Activated CD8-positive, alpha-beta T cell treated with anti-CD3 and anti-CD28 coated beads for 36 hours (primary cell): Measurements from ENCODE around the gene HTR3B. TPM values are rescaled to one million over a fixed set of nuclear protein-coding genes. Genes with fewer than 3 reads are reported as not detected.

Experiments
- ATAC-seq: fragments of 200-7000 bp; cut with Tn5 transposase; one replicate; pipeline ENCODE4 v1.10.0; 2021; ENCODE audit warnings: mild to moderate bottlenecking, moderate library complexity
- CTCF ChIA-PET: fragments of 350-600 bp; sonication (Branson Sonifier 250); formaldehyde crosslinking; loops from one replicate; lab custom pipeline; 2021; ENCODE audit warnings: antibody characterized with exemption; lab: Charles Lee
- POLR2A ChIA-PET: fragments of 350-600 bp; sonication (Branson Sonifier 250); formaldehyde crosslinking; loops from one replicate; lab custom pipeline; 2021; ENCODE audit warnings: antibody characterized with exemption; lab: Charles Lee
- DNase-seq: peaks from one replicate; pipeline ENCODE4 v3.0.0-alpha.2; 2020
- H3K27ac Mint-ChIP-seq: one replicate; pipeline ENCODE4 v1.8.0; 2021; ENCODE audit warnings: mild to moderate bottlenecking, mixed read lengths
- H3K27me3 Mint-ChIP-seq: one replicate; pipeline ENCODE4 v1.8.0; 2021; ENCODE audit warnings: mixed read lengths
- H3K36me3 Mint-ChIP-seq: one replicate; pipeline ENCODE4 v1.8.0; 2021; ENCODE audit warnings: low read depth, mixed read lengths
- H3K4me1 Mint-ChIP-seq: one replicate; pipeline ENCODE4 v1.8.0; 2021; ENCODE audit warnings: low read depth, mixed read lengths
- H3K4me3 Mint-ChIP-seq: one replicate; pipeline ENCODE4 v1.8.0; 2021; ENCODE audit warnings: mild to moderate bottlenecking, moderate library complexity, mixed read lengths
- H3K9me3 Mint-ChIP-seq: one replicate; pipeline ENCODE4 v1.8.0; 2021; ENCODE audit warnings: mixed read lengths
- intact Hi-C: fragments of 100-400 bp; cut with micrococcal nuclease; formaldehyde crosslinking; loops from one replicate; pipeline ENCODE4 v1.10.0; 2022
- total RNA-seq, 2 experiments: library from RNA; stranded (reverse); gene quantifications; one replicate each; pipeline ENCODE4 v1.2.3, GENCODE V29; 2021
- TF ChIP-seq, protein P1 (sequence below): fragments of 200-600 bp; IDR thresholded peaks from one replicate; pipeline ENCODE4 v1.8.0; 2022; ENCODE audit warnings: antibody characterized with exemption, mild to moderate bottlenecking

Gene HTR3B
- total RNA-seq, 2 experiments from 2014 or later, result not detected

DNA sequence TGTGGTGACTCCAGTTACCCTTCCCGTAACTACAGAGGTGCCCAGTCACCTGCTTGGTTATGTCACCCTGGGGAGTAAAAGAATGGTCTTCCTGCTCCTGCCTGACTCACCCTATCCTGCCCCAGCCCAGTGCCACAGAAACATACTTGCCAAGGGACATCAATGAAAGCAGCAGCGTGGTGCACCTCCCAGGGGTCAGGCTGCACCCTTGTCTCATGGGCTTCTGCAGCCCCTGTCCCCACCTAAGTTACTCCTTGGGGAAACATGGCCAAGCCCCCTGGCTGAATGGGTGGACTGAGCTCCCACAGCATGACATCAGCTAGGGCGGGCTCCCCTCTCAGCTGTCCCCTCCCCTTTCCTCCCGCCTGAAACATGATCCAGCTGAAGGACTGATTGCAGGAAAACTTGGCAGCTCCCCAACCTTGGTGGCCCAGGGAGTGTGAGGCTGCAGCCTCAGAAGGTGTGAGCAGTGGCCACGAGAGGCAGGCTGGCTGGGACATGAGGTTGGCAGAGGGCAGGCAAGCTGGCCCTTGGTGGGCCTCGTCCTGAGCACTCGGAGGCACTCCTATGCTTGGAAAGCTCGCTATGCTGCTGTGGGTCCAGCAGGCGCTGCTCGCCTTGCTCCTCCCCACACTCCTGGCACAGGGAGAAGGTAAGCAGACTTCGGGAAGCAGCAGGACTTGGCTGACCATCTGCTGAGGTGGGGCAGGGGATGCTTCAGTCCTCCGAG, 70.3 kb downstream of the HTR3B start, which contains the start of gene HTR3A:
Gene HTR3A, plus strand, starts transcription at position 368 of the 730 bp plus-strand sequence. Its CDS starts 218 bp downstream, at position 586.
- Mint-ChIP-seq H3K27me3 (peaks cover 6% of the 10 kb centered on the region), H3K9me3 (no peaks in the 10 kb centered on the region), H3K27ac (no peak within 1 kb of the TSS), H3K4me3 (no peak within 1 kb of the TSS), H3K4me1 (no peaks in the 10 kb centered on the region), H3K36me3 (no peaks in the 10 kb centered on the region)
- DNase-seq (no peak), ATAC-seq (no peak)
- TF ChIP-seq, protein P1, sequence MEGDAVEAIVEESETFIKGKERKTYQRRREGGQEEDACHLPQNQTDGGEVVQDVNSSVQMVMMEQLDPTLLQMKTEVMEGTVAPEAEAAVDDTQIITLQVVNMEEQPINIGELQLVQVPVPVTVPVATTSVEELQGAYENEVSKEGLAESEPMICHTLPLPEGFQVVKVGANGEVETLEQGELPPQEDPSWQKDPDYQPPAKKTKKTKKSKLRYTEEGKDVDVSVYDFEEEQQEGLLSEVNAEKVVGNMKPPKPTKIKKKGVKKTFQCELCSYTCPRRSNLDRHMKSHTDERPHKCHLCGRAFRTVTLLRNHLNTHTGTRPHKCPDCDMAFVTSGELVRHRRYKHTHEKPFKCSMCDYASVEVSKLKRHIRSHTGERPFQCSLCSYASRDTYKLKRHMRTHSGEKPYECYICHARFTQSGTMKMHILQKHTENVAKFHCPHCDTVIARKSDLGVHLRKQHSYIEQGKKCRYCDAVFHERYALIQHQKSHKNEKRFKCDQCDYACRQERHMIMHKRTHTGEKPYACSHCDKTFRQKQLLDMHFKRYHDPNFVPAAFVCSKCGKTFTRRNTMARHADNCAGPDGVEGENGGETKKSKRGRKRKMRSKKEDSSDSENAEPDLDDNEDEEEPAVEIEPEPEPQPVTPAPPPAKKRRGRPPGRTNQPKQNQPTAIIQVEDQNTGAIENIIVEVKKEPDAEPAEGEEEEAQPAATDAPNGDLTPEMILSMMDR, result no peak
- POLR2A ChIA-PET, result interaction anchor here (0.7 kb wide), 1 partner anchor 10 kb away, joined by 3 read pairs; no protein-coding TSS in a partner anchor
- intact Hi-C loops, result no loop called here
- CTCF ChIA-PET, result interaction anchor here (1.0 kb wide), 1 partner anchor 286 kb away, joined by 3 read pairs; no protein-coding TSS in a partner anchor

DNA sequence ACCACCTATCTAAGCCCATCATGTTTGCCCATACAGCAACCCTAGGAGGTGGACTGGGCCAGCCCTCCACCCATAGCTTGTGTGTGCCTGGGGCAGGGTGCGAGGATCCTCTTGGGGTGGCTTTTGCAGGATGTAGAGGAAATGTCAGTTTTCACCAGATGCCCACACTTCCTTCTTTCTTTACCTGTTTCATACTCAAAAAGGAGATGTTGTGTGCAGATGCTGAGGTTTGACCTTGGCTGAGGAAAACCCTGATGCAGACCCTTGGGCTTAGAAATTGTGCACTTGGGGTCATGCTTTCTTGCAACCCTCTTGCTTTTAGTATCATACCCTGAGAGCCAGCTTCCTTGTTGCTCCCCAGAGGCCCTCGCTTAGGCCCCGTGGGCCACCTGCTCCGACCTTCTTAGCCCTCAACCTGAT, 72.5 kb downstream of the HTR3B start:
- POLR2A ChIA-PET, result no interaction called here
- Mint-ChIP-seq H3K4me1 (no peaks in the 10 kb centered on the region), H3K36me3 (no peaks in the 10 kb centered on the region), H3K9me3 (no peaks in the 10 kb centered on the region), H3K4me3 (no peak overlapping the region), H3K27me3 (peaks cover 9% of the 10 kb centered on the region), H3K27ac (no peak overlapping the region)
- TF ChIP-seq, protein P1, result no peak
- no peak for DNase-seq
- intact Hi-C loops, result no loop called here
- CTCF ChIA-PET, result interaction anchor here (1.3 kb wide), 1 partner anchor 58 kb away, joined by 4 read pairs; no protein-coding TSS in a partner anchor
- no peak for ATAC-seq

DNA sequence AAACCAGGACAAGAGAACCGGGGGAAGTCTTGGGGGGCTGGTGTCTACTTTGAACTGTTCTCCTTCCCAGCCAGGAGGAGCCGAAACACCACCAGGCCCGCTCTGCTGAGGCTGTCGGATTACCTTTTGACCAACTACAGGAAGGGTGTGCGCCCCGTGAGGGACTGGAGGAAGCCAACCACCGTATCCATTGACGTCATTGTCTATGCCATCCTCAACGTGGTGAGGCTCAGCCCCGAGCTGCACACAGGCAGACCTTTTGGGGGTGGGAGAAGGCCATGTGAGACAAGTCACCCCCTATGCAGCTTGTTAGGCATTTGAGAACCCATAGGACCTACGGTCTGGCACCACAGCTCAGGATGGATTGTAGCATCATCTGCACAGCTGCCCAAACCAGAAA, 73.1 kb downstream of the HTR3B start:
- POLR2A ChIA-PET, result no interaction called here
- ATAC-seq (no peak), DNase-seq (no peak)
- intact Hi-C loops, result no loop called here
- CTCF ChIA-PET, result no interaction called here
- Mint-ChIP-seq H3K4me1 (no peaks in the 10 kb centered on the region), H3K9me3 (no peaks in the 10 kb centered on the region), H3K27ac (no peak overlapping the region), H3K36me3 (no peaks in the 10 kb centered on the region), H3K4me3 (no peak overlapping the region), H3K27me3 (peaks cover 7% of the 10 kb centered on the region)
- TF ChIP-seq, protein P1, result no peak

DNA sequence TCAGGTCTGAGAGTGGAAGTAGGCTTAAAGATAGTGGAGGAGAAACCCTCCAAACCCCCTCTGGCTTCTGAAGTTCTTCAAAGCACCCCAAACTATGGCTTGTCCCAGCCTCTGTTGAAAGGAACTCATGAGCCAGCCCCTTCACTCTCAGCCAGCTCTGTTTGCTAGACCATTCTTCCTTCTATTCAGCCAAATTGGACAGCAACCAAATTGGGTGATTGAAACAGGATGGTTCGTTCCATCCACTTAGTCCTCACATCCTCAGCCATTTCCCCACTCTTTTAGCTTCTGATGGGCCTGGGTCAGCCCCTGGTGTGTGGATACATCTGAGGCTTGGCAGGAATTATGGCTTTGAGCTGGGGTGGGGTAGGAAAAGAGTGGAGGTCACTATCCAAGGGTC, 74.8 kb downstream of the HTR3B start:
- POLR2A ChIA-PET, result no interaction called here
- H3K27ac Mint-ChIP-seq, result no peak overlapping the region
- peaks cover 11% of the 10 kb centered on the region for H3K27me3 Mint-ChIP-seq
- TF ChIP-seq, protein P1, result no peak
- CTCF ChIA-PET, result interaction anchor here (1.0 to 2.0 kb wide), 2 partner anchors 281 to 282 kb away, joined by 4 read pairs; no protein-coding TSS in a partner anchor
- H3K36me3 Mint-ChIP-seq, result no peaks in the 10 kb centered on the region
- no peaks in the 10 kb centered on the region for H3K9me3 Mint-ChIP-seq
- H3K4me1 Mint-ChIP-seq, result no peaks in the 10 kb centered on the region
- DNase-seq, result no peak
- intact Hi-C loops, result no loop called here
- H3K4me3 Mint-ChIP-seq, result no peak overlapping the region
- ATAC-seq, result no peak

DNA sequence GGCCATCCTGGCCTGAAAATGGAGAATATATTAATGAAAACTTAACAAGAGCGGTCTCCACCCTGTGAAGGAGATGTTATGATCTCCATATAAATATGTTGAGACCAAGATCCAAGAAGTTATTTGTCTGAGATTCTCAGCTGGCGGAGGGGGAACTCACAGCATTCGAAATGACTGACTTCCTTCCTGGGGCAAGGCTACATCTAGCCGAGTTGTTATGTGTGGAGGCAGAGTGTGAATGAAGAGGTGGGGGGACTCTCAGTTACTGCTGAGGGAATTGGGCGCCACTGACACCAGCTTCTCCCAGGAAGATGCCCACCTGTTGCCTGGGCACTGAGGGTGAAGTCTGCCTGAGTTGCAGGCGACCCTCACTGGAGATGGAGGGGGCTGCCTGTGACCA, 76.2 kb downstream of the HTR3B start:
- ATAC-seq, result no peak
- H3K9me3 Mint-ChIP-seq, result no peaks in the 10 kb centered on the region
- CTCF ChIA-PET, result no interaction called here

More for the DNA sequence above, 76.2 kb downstream of the HTR3B start:
- Mint-ChIP-seq H3K36me3 (no peaks in the 10 kb centered on the region), H3K4me1 (no peaks in the 10 kb centered on the region), H3K4me3 (no peak overlapping the region), H3K27me3 (peaks cover 13% of the 10 kb centered on the region), H3K27ac (no peak overlapping the region)
- TF ChIP-seq, protein P1, result no peak
- DNase-seq, result no peak
- POLR2A ChIA-PET, result interaction anchor here (0.5 kb wide), 1 partner anchor 118 kb away, joined by 3 read pairs; no protein-coding TSS in a partner anchor
- intact Hi-C loops, result no loop called here
